Measurements from ENCODE around the gene COMMD8.

The COMMD8 gene

GRCh38 chr4:47463235-47463956 lies at the start of gene COMMD8:
TSS of gene COMMD8 (minus strand) at chr4:47463702. CDS start at chr4:47463651, 51 bp downstream.
- Histone ChIP-seq H3K27ac (no peak within 1 kb of the TSS), H3K36me3 (ENCODE audit: insufficient read depth, low read length) (peaks cover 15% of the 10 kb centered on the region)

GRCh38 chr4:47510506-47511143 lies 47.1 kb upstream of the COMMD8 start:
- H3K27ac ChIP-seq, result no peak overlapping the region
- H3K9ac ChIP-seq (ENCODE audit: insufficient read length), result no peak overlapping the region
- H3K36me3 ChIP-seq (ENCODE audit: insufficient read depth, low read length), result no peaks in the 10 kb centered on the region
- H3K9me3 ChIP-seq (ENCODE audit: low read depth, low read length), result no peaks in the 10 kb centered on the region
- DNase-seq (ENCODE audit: low read depth, low spot score), result no peak
- H3K4me3 ChIP-seq, result no peak overlapping the region
- TF ChIP-seq POLR2AphosphoS5 (IDR thresholded peaks at IDR 0.05; ENCODE audit: borderline replicate concordance, low read depth, low read length) (no peak), EZH2 (IDR thresholded peaks at IDR 0.05) (no peak), FOXP2 (optimal IDR thresholded peaks at IDR 0.05; ENCODE audit: control extremely low read depth, extremely low read length, insufficient read depth) (no peak)

More at GRCh38 chr4:47463235-47463956, at the start of gene COMMD8:
- Histone ChIP-seq H3K9ac (ENCODE audit: insufficient read length) (peak within 1 kb of the TSS; percentile 77), H3K4me3 (peak within 1 kb of the TSS; percentile 93), H3K9me3 (ENCODE audit: low read depth, low read length) (no peaks in the 10 kb centered on the region)
- TF ChIP-seq POLR2AphosphoS5 (IDR thresholded peaks at IDR 0.05; ENCODE audit: borderline replicate concordance, low read depth, low read length) (peak; percentile 85), EZH2 (IDR thresholded peaks at IDR 0.05) (no peak)
- peak; percentile 78 for DNase-seq (ENCODE audit: low read depth, low spot score)

GRCh38 chr4:47505666-47506065 lies 42.2 kb upstream of the COMMD8 start:
- Histone ChIP-seq H3K4me3 (no peak overlapping the region), H3K9me3 (ENCODE audit: low read depth, low read length) (no peaks in the 10 kb centered on the region), H3K27ac (no peak overlapping the region), H3K36me3 (ENCODE audit: insufficient read depth, low read length) (no peaks in the 10 kb centered on the region), H3K9ac (ENCODE audit: insufficient read length) (no peak overlapping the region)
- TF ChIP-seq POLR2AphosphoS5 (IDR thresholded peaks at IDR 0.05; ENCODE audit: borderline replicate concordance, low read depth, low read length) (no peak), EZH2 (IDR thresholded peaks at IDR 0.05) (no peak), FOXP2 (optimal IDR thresholded peaks at IDR 0.05; ENCODE audit: control extremely low read depth, extremely low read length, insufficient read depth) (no peak)
- DNase-seq (ENCODE audit: low read depth, low spot score), result no peak

DNA sequence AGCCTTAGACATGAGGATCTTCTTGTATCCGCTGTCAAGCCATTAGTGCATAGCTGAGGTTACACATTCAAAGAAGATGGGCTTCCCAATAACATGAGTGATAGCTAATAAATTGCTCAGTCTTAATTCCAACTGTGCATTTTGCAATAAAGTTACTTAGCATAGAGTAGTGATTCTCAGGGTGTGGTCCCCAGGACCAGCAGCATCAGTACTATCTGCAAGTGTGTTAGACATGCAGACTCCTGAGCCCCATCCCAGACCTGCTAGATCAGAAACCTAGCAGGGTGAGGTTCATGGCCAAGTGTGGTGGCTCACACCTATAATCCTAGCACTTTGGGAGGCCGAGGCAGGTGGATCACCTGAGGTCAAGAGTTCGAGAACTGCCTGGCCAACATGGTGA lies 41.6 kb upstream of the COMMD8 start:
- H3K36me3 ChIP-seq (ENCODE audit: insufficient read depth, low read length), result no peaks in the 10 kb centered on the region
- TF ChIP-seq EZH2 (IDR thresholded peaks at IDR 0.05) (no peak), POLR2AphosphoS5 (IDR thresholded peaks at IDR 0.05; ENCODE audit: borderline replicate concordance, low read depth, low read length) (no peak), FOXP2 (optimal IDR thresholded peaks at IDR 0.05; ENCODE audit: control extremely low read depth, extremely low read length, insufficient read depth) (no peak)

DNA sequence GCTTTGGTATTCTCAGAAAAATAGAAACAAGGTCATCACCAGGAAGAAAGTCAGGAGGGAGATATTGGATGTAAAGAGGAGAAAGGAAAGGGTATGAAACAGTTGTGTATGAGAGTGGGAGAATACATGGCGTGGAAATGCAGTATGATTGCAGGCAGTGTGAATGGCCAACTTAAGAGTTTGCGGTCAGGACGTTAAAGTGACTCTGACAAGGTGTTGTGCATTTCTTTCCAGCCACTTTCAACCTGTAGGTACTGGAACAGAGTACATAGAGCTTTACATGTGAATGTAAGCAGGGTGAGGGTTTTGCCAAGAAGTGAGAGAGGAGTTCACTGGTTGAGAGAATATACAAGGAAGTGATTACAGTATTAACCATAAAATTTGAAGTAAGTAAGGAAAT lies 37.3 kb upstream of the COMMD8 start:
- Histone ChIP-seq H3K9me3 (ENCODE audit: low read depth, low read length) (no peaks in the 10 kb centered on the region), H3K4me3 (no peak overlapping the region), H3K36me3 (ENCODE audit: insufficient read depth, low read length) (no peaks in the 10 kb centered on the region), H3K27ac (no peak overlapping the region), H3K9ac (ENCODE audit: insufficient read length) (no peak overlapping the region)
- TF ChIP-seq POLR2AphosphoS5 (IDR thresholded peaks at IDR 0.05; ENCODE audit: borderline replicate concordance, low read depth, low read length), result no peak
- no peak for TF ChIP-seq EZH2 (IDR thresholded peaks at IDR 0.05)
- TF ChIP-seq FOXP2 (optimal IDR thresholded peaks at IDR 0.05; ENCODE audit: control extremely low read depth, extremely low read length, insufficient read depth), result no peak
- no peak for DNase-seq (ENCODE audit: low read depth, low spot score)

More for the DNA sequence above, 41.6 kb upstream of the COMMD8 start:
- Histone ChIP-seq H3K4me3 (no peak overlapping the region), H3K27ac (no peak overlapping the region), H3K9me3 (ENCODE audit: low read depth, low read length) (no peaks in the 10 kb centered on the region), H3K9ac (ENCODE audit: insufficient read length) (no peak overlapping the region)
- no peak for DNase-seq (ENCODE audit: low read depth, low spot score)

DNA sequence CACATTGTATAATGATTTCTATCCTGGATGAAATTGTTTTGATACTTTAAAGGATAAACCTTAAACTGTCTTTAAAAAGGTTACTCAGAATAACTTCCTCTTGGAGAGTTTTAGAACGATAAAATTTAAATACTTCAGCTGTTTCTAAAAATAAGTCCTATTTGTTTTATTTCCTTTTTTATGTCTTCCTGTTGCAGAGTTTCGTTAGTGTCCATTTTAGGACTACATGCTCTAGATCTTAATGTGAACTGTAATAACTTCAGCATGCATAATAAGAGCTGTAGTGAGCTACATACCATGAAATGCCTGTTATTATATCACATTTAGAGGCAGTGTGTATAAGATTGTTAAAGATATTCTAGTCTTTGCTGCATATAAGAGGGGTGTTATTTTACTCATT lies 36.2 kb upstream of the COMMD8 start:
- no peak overlapping the region for H3K27ac ChIP-seq
- H3K9ac ChIP-seq (ENCODE audit: insufficient read length), result no peak overlapping the region
- TF ChIP-seq FOXP2 (optimal IDR thresholded peaks at IDR 0.05; ENCODE audit: control extremely low read depth, extremely low read length, insufficient read depth) (no peak), POLR2AphosphoS5 (IDR thresholded peaks at IDR 0.05; ENCODE audit: borderline replicate concordance, low read depth, low read length) (no peak), EZH2 (IDR thresholded peaks at IDR 0.05) (no peak)
- DNase-seq (ENCODE audit: low read depth, low spot score), result no peak
- H3K4me3 ChIP-seq, result no peak overlapping the region
- no peaks in the 10 kb centered on the region for H3K36me3 ChIP-seq (ENCODE audit: insufficient read depth, low read length)
- H3K9me3 ChIP-seq (ENCODE audit: low read depth, low read length), result no peaks in the 10 kb centered on the region

DNA sequence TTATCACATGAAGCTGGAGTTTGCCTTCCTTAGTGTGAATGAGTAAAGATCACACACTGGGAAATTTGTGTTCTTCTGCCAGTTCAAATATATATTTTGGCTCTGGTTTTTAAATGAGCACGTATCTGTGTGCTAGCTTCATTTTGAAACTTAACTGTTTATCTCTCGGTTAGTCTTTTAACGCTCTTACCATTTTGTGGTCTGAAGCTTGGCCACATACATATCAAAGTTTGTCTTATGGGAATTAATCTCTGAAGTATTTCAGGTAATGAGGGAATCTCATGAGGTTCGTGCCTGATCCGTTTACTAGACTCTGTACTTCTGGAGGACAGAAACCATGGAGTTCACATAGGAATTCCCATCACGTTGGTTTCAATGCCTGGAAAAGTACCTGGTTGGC lies 35.4 kb upstream of the COMMD8 start:
- Histone ChIP-seq H3K36me3 (ENCODE audit: insufficient read depth, low read length) (no peaks in the 10 kb centered on the region), H3K9me3 (ENCODE audit: low read depth, low read length) (no peaks in the 10 kb centered on the region), H3K4me3 (no peak overlapping the region), H3K9ac (ENCODE audit: insufficient read length) (no peak overlapping the region), H3K27ac (no peak overlapping the region)
- no peak for DNase-seq (ENCODE audit: low read depth, low spot score)
- TF ChIP-seq FOXP2 (optimal IDR thresholded peaks at IDR 0.05; ENCODE audit: control extremely low read depth, extremely low read length, insufficient read depth) (no peak), POLR2AphosphoS5 (IDR thresholded peaks at IDR 0.05; ENCODE audit: borderline replicate concordance, low read depth, low read length) (no peak), EZH2 (IDR thresholded peaks at IDR 0.05) (no peak)

GRCh38 chr4:47494124-47494430 lies 30.6 kb upstream of the COMMD8 start:
- no peak for DNase-seq (ENCODE audit: low read depth, low spot score)
- H3K9ac ChIP-seq (ENCODE audit: insufficient read length), result no peak overlapping the region
- no peak overlapping the region for H3K27ac ChIP-seq
- H3K9me3 ChIP-seq (ENCODE audit: low read depth, low read length), result no peaks in the 10 kb centered on the region; the same call in 1 of the 2 replicates
- TF ChIP-seq FOXP2 (optimal IDR thresholded peaks at IDR 0.05; ENCODE audit: control extremely low read depth, extremely low read length, insufficient read depth), result no peak
- no peak for TF ChIP-seq EZH2 (IDR thresholded peaks at IDR 0.05)
- TF ChIP-seq POLR2AphosphoS5 (IDR thresholded peaks at IDR 0.05; ENCODE audit: borderline replicate concordance, low read depth, low read length), result no peak
- H3K36me3 ChIP-seq (ENCODE audit: insufficient read depth, low read length), result no peaks in the 10 kb centered on the region
- H3K4me3 ChIP-seq, result no peak overlapping the region

All from SK-N-MC (cell line).